Lower leg skin (tissue), 3 donors: ENCODE measurements around the gene DENND6B.

Experiments used
- POLR2A ChIP-seq, 2 donors: fragments of 450-650 bp; IDR thresholded peaks; one replicate each; pipeline ENCODE4 v1.6.1; 2016 to 2017; ENCODE audit warnings: antibody characterized with exemption in 2 of 2, mild to moderate bottlenecking in 1 of 2, moderate library complexity in 1 of 2
- TF ChIP-seq, protein P1 (sequence below), 3 donors: fragments of 450-650 bp; IDR thresholded peaks; one replicate each; pipeline ENCODE4 v1.5.1; 2016; ENCODE audit warnings: antibody characterized with exemption in 3 of 3, mild to moderate bottlenecking in 3 of 3, moderate library complexity in 2 of 3

- TF ChIP-seq POLR2A (IDR thresholded peaks at IDR 0.05): no peak
- TF ChIP-seq, protein P1, sequence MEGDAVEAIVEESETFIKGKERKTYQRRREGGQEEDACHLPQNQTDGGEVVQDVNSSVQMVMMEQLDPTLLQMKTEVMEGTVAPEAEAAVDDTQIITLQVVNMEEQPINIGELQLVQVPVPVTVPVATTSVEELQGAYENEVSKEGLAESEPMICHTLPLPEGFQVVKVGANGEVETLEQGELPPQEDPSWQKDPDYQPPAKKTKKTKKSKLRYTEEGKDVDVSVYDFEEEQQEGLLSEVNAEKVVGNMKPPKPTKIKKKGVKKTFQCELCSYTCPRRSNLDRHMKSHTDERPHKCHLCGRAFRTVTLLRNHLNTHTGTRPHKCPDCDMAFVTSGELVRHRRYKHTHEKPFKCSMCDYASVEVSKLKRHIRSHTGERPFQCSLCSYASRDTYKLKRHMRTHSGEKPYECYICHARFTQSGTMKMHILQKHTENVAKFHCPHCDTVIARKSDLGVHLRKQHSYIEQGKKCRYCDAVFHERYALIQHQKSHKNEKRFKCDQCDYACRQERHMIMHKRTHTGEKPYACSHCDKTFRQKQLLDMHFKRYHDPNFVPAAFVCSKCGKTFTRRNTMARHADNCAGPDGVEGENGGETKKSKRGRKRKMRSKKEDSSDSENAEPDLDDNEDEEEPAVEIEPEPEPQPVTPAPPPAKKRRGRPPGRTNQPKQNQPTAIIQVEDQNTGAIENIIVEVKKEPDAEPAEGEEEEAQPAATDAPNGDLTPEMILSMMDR (IDR thresholded peaks at IDR 0.05): no peak
These were observed 13.4 kb upstream of the DENND6B start for GRCh38 chr22:50339945-50340879.
